Epithelial cell of proximal tubule (primary cell): ENCODE data around the gene ZNF576. TPM values are rescaled to one million over a fixed set of nuclear protein-coding genes. Genes with fewer than 3 reads are reported as not detected.
"Not testable (repeated sequence)": the region's sequence is repeated elsewhere in the genome, so short reads cannot be mapped to it uniquely, and the experiment has no call there.

ENCODE experiments used
- DNase-seq: peaks from one replicate; pipeline ENCODE4 v3.0.0-alpha.2; 2011; ENCODE audit warnings: low read depth
- H3K4me3 ChIP-seq: 2 replicates; pipeline ENCODE4 v1.5.1; 2011; ENCODE audit warnings: low read depth, mild to moderate bottlenecking, low read length
- CTCF ChIP-seq: conservative IDR thresholded peaks from 2 replicates; pipeline ENCODE4 v1.5.1; 2012; ENCODE audit warnings: low read depth, mild to moderate bottlenecking, low read length
- total RNA-seq: library from RNA; depleted of rRNA; stranded (reverse); fragments of >200 nt; gene quantifications from 2 replicates; pipeline ENCODE4 v1.2.3, GENCODE V29; 2015

The ZNF576 gene
- total RNA-seq, 1 donor from 2014 or later: 6.9 TPM

GRCh38 chr19:43628646-43629326 lies 32.4 kb downstream of the ZNF576 start:
- no peak for TF ChIP-seq CTCF
- no peak for DNase-seq
- H3K4me3 ChIP-seq: no peak overlapping the region

- no peak overlapping the region for H3K4me3 ChIP-seq
- TF ChIP-seq CTCF: no peak
- DNase-seq: no peak
Observed at GRCh38 chr19:43631491-43631890, 35.1 kb downstream of the ZNF576 start.

- no peak for DNase-seq
- no peak for TF ChIP-seq CTCF
- no peak overlapping the region for H3K4me3 ChIP-seq
Observed at GRCh38 chr19:43633520-43633919, 37.1 kb downstream of the ZNF576 start.

GRCh38 chr19:43634068-43634467 lies 37.7 kb downstream of the ZNF576 start:
- no peak overlapping the region for H3K4me3 ChIP-seq
- no peak for TF ChIP-seq CTCF
- DNase-seq: no peak

- H3K4me3 ChIP-seq: peak overlapping the region; percentile 43
- no peak for TF ChIP-seq CTCF
- DNase-seq: no peak
Observed at GRCh38 chr19:43634506-43634871, 38.1 kb downstream of the ZNF576 start.

GRCh38 chr19:43634872-43635560 lies 38.6 kb downstream of the ZNF576 start:
- no peak for TF ChIP-seq CTCF
- no peak for DNase-seq
- peak overlapping the region; percentile 43 for H3K4me3 ChIP-seq

- not testable (repeated sequence) for DNase-seq
- H3K4me3 ChIP-seq: peak overlapping the region; percentile 43
Observed at GRCh38 chr19:43635561-43635940, 39.2 kb downstream of the ZNF576 start.
